Left renal cortex interstitium (tissue), 4 donors: ENCODE measurements around the gene CXorf65. TPM values are rescaled to one million over a fixed set of nuclear protein-coding genes. Genes with fewer than 3 reads are reported as not detected.

Source experiments
- DNase-seq, 4 donors: peaks; one replicate each; pipeline ENCODE4 v3.0.0-alpha.2; 2013; ENCODE audit warnings: low read depth in 4 of 4, low spot score in 2 of 4, missing footprints in 1 of 4
- polyA plus RNA-seq, 4 donors: library from polyadenylated mRNA; unstranded; fragments of 120-200 nt; gene quantifications; one replicate each; pipeline ENCODE4 v1.2.1, GENCODE V29; 2013; ENCODE audit not compliant: insufficient read length in 4 of 4

Gene CXorf65
- polyA plus RNA-seq, 4 donors = 0.54 to 0.60 TPM; not detected in 2

GRCh38 chrX:71107762-71108360, 1.3 kb upstream of the CXorf65 start:
- DNase-seq = no peak

GRCh38 chrX:71107245-71107644, 705 bp upstream of the CXorf65 start:
- no peak for DNase-seq

GRCh38 chrX:71105628-71106027, 912 bp downstream of the CXorf65 start:
- no peak for DNase-seq

- DNase-seq = no peak
Measured at GRCh38 chrX:71103110-71103983, 3.2 kb downstream of the CXorf65 start.

- DNase-seq = no peak
Measured at GRCh38 chrX:71102292-71102691, 4.2 kb downstream of the CXorf65 start.

GRCh38 chrX:71100581-71101505, 5.7 kb downstream of the CXorf65 start:
- no peak for DNase-seq

GRCh38 chrX:71099736-71100135, 6.8 kb downstream of the CXorf65 start:
- DNase-seq = no peak

- DNase-seq = no peak
Measured at GRCh38 chrX:71098951-71099506, 7.5 kb downstream of the CXorf65 start.

- no peak for DNase-seq
Measured at GRCh38 chrX:71098302-71098701, 8.2 kb downstream of the CXorf65 start.

GRCh38 chrX:71096760-71097032, 9.8 kb downstream of the CXorf65 start:
- DNase-seq = no peak

- DNase-seq = no peak
Measured at GRCh38 chrX:71095981-71096759, 10.4 kb downstream of the CXorf65 start.

- DNase-seq = peak in 2 of 4 donors; percentile 75 to 76
Measured at GRCh38 chrX:71095555-71095980, 11.0 kb downstream of the CXorf65 start, which contains the start of gene FOXO4. Gene FOXO4 (plus strand): TSS chrX:71095851. CDS start chrX:71096529, 678 bp downstream.

GRCh38 chrX:71095033-71095432, 11.5 kb downstream of the CXorf65 start:
- DNase-seq = no peak

- DNase-seq = no peak
Measured at GRCh38 chrX:71091263-71091662, 15.3 kb downstream of the CXorf65 start.

GRCh38 chrX:71085900-71086299, 20.6 kb downstream of the CXorf65 start:
- no peak for DNase-seq

GRCh38 chrX:71082822-71083221, 23.7 kb downstream of the CXorf65 start:
- DNase-seq = no peak

GRCh38 chrX:71082124-71082647, 24.4 kb downstream of the CXorf65 start:
- DNase-seq = no peak

GRCh38 chrX:71081330-71082123, 25.0 kb downstream of the CXorf65 start:
- no peak for DNase-seq

GRCh38 chrX:71070531-71070930, 36.0 kb downstream of the CXorf65 start:
- no peak for DNase-seq
